ENCODE results near the gene OPTC. TPM values are rescaled to one million over a fixed set of nuclear protein-coding genes. Genes with fewer than 3 reads are reported as not detected.

Gene OPTC
- total RNA-seq, 2 donors from 2014 or later: not detected

- no peak overlapping the region for H3K27ac ChIP-seq
- no peak for DNase-seq
- WGBS, 2 donors: 88 to 89% methylated on average over 7 of the region's 7 CpGs
- peaks cover 4% of the 10 kb centered on the region for H3K4me1 ChIP-seq
- no peaks in the 10 kb centered on the region for H3K36me3 ChIP-seq (replicated peaks in 1 of 2; ENCODE audit: insufficient read depth in 1 of 2, low read depth in 2 of 2)
- no peaks in the 10 kb centered on the region for H3K27me3 ChIP-seq
- H3K9me3 ChIP-seq: no peaks in the 10 kb centered on the region
- TF ChIP-seq CTCF (IDR thresholded peaks at IDR 0.05): no peak
- intact Hi-C loops (cut with DNase I): no loop called here
- no peak for ATAC-seq
- no peak overlapping the region for H3K4me3 ChIP-seq
These were observed 61.6 kb downstream of the OPTC start for GRCh38 chr1:203555511-203556046.

GRCh38 chr1:203556047-203556851 lies 62.3 kb downstream of the OPTC start:
- WGBS, 2 donors: 64 to 69% methylated on average over 15 to 16 of the region's 16 CpGs
- intact Hi-C loops (cut with DNase I): no loop called here
- no peak for TF ChIP-seq CTCF (IDR thresholded peaks at IDR 0.05)
- ATAC-seq (peak; percentile 41), DNase-seq (peak in 3 of 4 donors; percentile 16 to 22 (median 21))
- peaks cover 4% of the 10 kb centered on the region for H3K4me1 ChIP-seq
- no peak overlapping the region for H3K27ac ChIP-seq
- no peaks in the 10 kb centered on the region for H3K27me3 ChIP-seq
- no peak overlapping the region for H3K4me3 ChIP-seq
- H3K9me3 ChIP-seq: no peaks in the 10 kb centered on the region
- no peaks in the 10 kb centered on the region for H3K36me3 ChIP-seq (replicated peaks in 1 of 2; ENCODE audit: insufficient read depth in 1 of 2, low read depth in 2 of 2)

- intact Hi-C loops (cut with DNase I): no loop called here
These were observed 63.4 kb downstream of the OPTC start for GRCh38 chr1:203557390-203557789.

GRCh38 chr1:203558064-203558760 lies 64.3 kb downstream of the OPTC start:
- Histone ChIP-seq H3K9me3 (no peaks in the 10 kb centered on the region), H3K27ac (no peak overlapping the region), H3K36me3 (replicated peaks in 1 of 2; ENCODE audit: insufficient read depth in 1 of 2, low read depth in 2 of 2) (no peaks in the 10 kb centered on the region), H3K4me3 (no peak overlapping the region), H3K4me1 (peaks cover 4% of the 10 kb centered on the region), H3K27me3 (no peaks in the 10 kb centered on the region)
- 55 to 67% methylated on average over 5 of the region's 5 CpGs for WGBS, 2 donors
- DNase-seq: peak in 3 of 4 donors; percentile 8 to 39 (median 25)
- TF ChIP-seq CTCF (IDR thresholded peaks at IDR 0.05) (no peak), POLR2A (IDR thresholded peaks at IDR 0.05) (no peak)
- intact Hi-C loops (cut with DNase I): no loop called here
- peak; percentile 54 for ATAC-seq

More at GRCh38 chr1:203557390-203557789, 63.4 kb downstream of the OPTC start:
- Histone ChIP-seq H3K36me3 (replicated peaks in 1 of 2; ENCODE audit: insufficient read depth in 1 of 2, low read depth in 2 of 2) (no peaks in the 10 kb centered on the region), H3K4me1 (peaks cover 4% of the 10 kb centered on the region), H3K27me3 (no peaks in the 10 kb centered on the region), H3K27ac (no peak overlapping the region), H3K9me3 (no peaks in the 10 kb centered on the region), H3K4me3 (no peak overlapping the region)
- DNase-seq (peak in 1 of 4 donors; percentile 16), ATAC-seq (no peak)
- TF ChIP-seq POLR2A (IDR thresholded peaks at IDR 0.05) (no peak), CTCF (IDR thresholded peaks at IDR 0.05) (no peak)
- 82 to 89% methylated on average over 7 of the region's 7 CpGs for WGBS, 2 donors

Other genes with a start within 250 kb of the OPTC start
- gene BTG2, start 188.6 kb upstream of the OPTC start, total RNA-seq: 100 to 1,000 TPM; 122 to 160 TPM
- 10 to 100 TPM; 14.2 to 18.7 TPM for gene FMOD, start 143.0 kb upstream of the OPTC start, total RNA-seq
- 10 to 100 TPM; 14.8 to 28.0 TPM for gene PRELP, start 18.3 kb upstream of the OPTC start, total RNA-seq
- gene ATP2B4, start 132.7 kb downstream of the OPTC start, total RNA-seq: 10 to 100 TPM; 27.5 to 31.3 TPM